Smooth muscle cell (in vitro differentiated cells): ENCODE results near the gene ADCYAP1R1. TPM values are rescaled to one million over a fixed set of nuclear protein-coding genes. Genes with fewer than 3 reads are reported as not detected.

Experiments
- DNase-seq: peaks from one replicate; lab custom pipeline; 2025; ENCODE audit not compliant: unreplicated experiment; lab: John Stamatoyannopoulos, UW
- H2AFZ ChIP-seq: fragments of 200-600 bp; sonication (generic); 2 replicates; pipeline ENCODE4 v1.6.0; 2016; ENCODE audit warnings: antibody characterized with exemption, low read depth, mild to moderate bottlenecking
- H3F3A ChIP-seq: fragments of 200-600 bp; sonication (generic); 2 replicates; pipeline ENCODE4 v1.6.0; 2017; ENCODE audit warnings: antibody characterized with exemption, low read depth
- H3K27ac ChIP-seq: fragments of 200-600 bp; sonication (generic); 2 replicates; pipeline ENCODE4 v1.5.1; 2016; ENCODE audit warnings: low read depth, mild to moderate bottlenecking
- H3K27me3 ChIP-seq: fragments of 200-600 bp; sonication (generic); 2 replicates; pipeline ENCODE4 v1.6.1; 2016; ENCODE audit warnings: low read depth, mild to moderate bottlenecking
- H3K36me3 ChIP-seq: fragments of 200-600 bp; sonication (generic); 2 replicates; pipeline ENCODE4 v1.5.1; 2016; ENCODE audit warnings: low read depth
- H3K4me1 ChIP-seq: fragments of 200-600 bp; sonication (generic); 2 replicates; pipeline ENCODE4 v1.5.1; 2016; ENCODE audit warnings: low read depth
- H3K4me2 ChIP-seq: fragments of 200-600 bp; sonication (generic); 2 replicates; pipeline ENCODE4 v1.6.0; 2016; ENCODE audit warnings: mild to moderate bottlenecking
- H3K4me3 ChIP-seq: fragments of 200-600 bp; sonication (generic); 2 replicates; pipeline ENCODE4 v1.5.1; 2016; ENCODE audit warnings: mild to moderate bottlenecking
- H3K79me2 ChIP-seq: fragments of 200-600 bp; sonication (generic); 2 replicates; pipeline ENCODE4 v1.6.0; 2016; ENCODE audit warnings: low read depth, mild to moderate bottlenecking
- H3K9ac ChIP-seq: fragments of 200-600 bp; sonication (generic); 2 replicates; pipeline ENCODE4 v1.6.0; 2016; ENCODE audit warnings: low read depth
- H3K9me3 ChIP-seq: fragments of 200-600 bp; sonication (generic); replicated peaks from 2 replicates; pipeline ENCODE4 v1.5.1; 2016; ENCODE audit warnings: low read depth
- H4K20me1 ChIP-seq: fragments of 200-600 bp; sonication (generic); 2 replicates; pipeline ENCODE4 v1.6.0; 2016; ENCODE audit warnings: low read depth
- CTCF ChIP-seq: fragments of 200-600 bp; sonication (generic); IDR thresholded peaks from 2 replicates; pipeline ENCODE4 v1.5.1; 2017; ENCODE audit warnings: borderline replicate concordance, mild to moderate bottlenecking, antibody characterized with exemption; ENCODE audit not compliant: insufficient read depth, poor library complexity, severe bottlenecking
- WGBS: methylation state at CpG from one replicate; pipeline ENCODE4 v1.1.7; 2016; ENCODE audit warnings: low lambda C conversion rate; 5-methylcytosine and 5-hydroxymethylcytosine counted together
- polyA plus RNA-seq: library from polyadenylated mRNA; unstranded; fragments of >200 nt; fragmentation: Nextera tagmentation; extraction: Ambion mirVana; gene quantifications from 2 replicates; pipeline ENCODE4 v1.2.1, GENCODE V29; 2016
- small RNA-seq: library from RNA; depleted of rRNA; stranded (forward); fragments of <200 nt; gene quantifications from one replicate; pipeline ENCODE3, GENCODE V24; 2014
- total RNA-seq: library from RNA; depleted of rRNA; stranded (reverse); fragments of >200 nt; gene quantifications from 2 replicates; pipeline ENCODE4 v1.2.3, GENCODE V29; 2014

The ADCYAP1R1 gene
- total and polyA plus RNA-seq, 2 experiments from 2014 or later = not detected

DNA sequence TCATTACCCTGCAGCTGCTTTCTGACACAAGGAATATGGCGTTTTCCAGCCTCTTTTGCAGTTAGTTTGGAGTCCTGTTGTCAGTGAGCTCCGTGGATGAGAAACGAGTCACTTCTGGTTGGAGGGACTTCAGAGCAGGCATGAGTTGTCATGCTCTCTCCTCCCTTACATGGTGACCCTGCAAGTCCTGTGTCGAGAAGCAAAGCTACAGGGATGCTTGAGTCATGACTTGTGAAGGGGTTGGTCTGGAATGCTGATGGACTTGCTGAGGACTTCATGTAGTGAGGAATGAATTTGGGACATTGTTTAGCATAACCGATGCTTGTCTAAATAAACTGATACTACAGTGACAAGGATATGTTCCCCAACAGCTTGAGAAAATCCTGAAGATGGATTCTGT, 108.8 kb downstream of the ADCYAP1R1 start:
- H3K4me1 ChIP-seq = no peaks in the 10 kb centered on the region
- no peaks in the 10 kb centered on the region for H3F3A ChIP-seq
- no peaks in the 10 kb centered on the region for H3K9me3 ChIP-seq
- 52% methylated on average over 5 of the region's 5 CpGs for WGBS
- H4K20me1 ChIP-seq = no peaks in the 10 kb centered on the region
- H3K4me2 ChIP-seq = no peak overlapping the region
- no peak overlapping the region for H3K4me3 ChIP-seq
- no peak overlapping the region for H2AFZ ChIP-seq
- DNase-seq = no peak
- peaks cover 6% of the 10 kb centered on the region for H3K27me3 ChIP-seq
- H3K27ac ChIP-seq = no peak overlapping the region
- TF ChIP-seq CTCF = no peak
- no peaks in the 10 kb centered on the region for H3K36me3 ChIP-seq
- no peaks in the 10 kb centered on the region for H3K79me2 ChIP-seq
- H3K9ac ChIP-seq = no peak overlapping the region

Small RNA genes within 50 kb of the gene (small RNA-seq; reads per million reads assigned to genes)
- gene AC006466.1 = not detected

Other genes with a start within 250 kb of the ADCYAP1R1 start
- gene AQP1, start 140.5 kb upstream of the ADCYAP1R1 start, total RNA-seq = 2,330 and 2,442 TPM in 2 replicates
- 2,039 and 2,747 TPM in 2 replicates for gene AQP1, start 140.5 kb upstream of the ADCYAP1R1 start, polyA plus RNA-seq
- not detected in 2 replicates for gene GHRHR, start 88.4 kb upstream of the ADCYAP1R1 start, total RNA-seq
- not detected in 2 replicates for gene GHRHR, start 88.4 kb upstream of the ADCYAP1R1 start, polyA plus RNA-seq